Esophagus muscularis mucosa (tissue), 4 donors: ENCODE data around the gene ITGA8. TPM values are rescaled to one million over a fixed set of nuclear protein-coding genes. Genes with fewer than 3 reads are reported as not detected.
"Not testable (repeated sequence)": the region's sequence is repeated elsewhere in the genome, so short reads cannot be mapped to it uniquely, and the experiment has no call there.

Experiments used
- DNase-seq: peaks from one replicate; pipeline ENCODE4 v3.0.0-alpha.2; 2017; ENCODE audit errors: extremely low spot score
- H3K27ac ChIP-seq, 4 donors: fragments of 200-600 bp; sonication (generic); replicated peaks in 1 of 4; 1 replicate in 3 of 4; 2 replicates in 1 of 4; pipeline ENCODE4 v1.5.1; 2016 to 2019; ENCODE audit warnings: mild to moderate bottlenecking in 1 of 4
- H3K27me3 ChIP-seq, 4 donors: fragments of 200-600 bp; sonication (generic); one replicate each; pipeline versions ENCODE4 v1.5.1 to v1.6.0; 2016 to 2019
- H3K36me3 ChIP-seq, 4 donors: fragments of 200-600 bp; sonication (generic); one replicate each; pipeline ENCODE4 v1.5.1; 2016 to 2019
- H3K4me1 ChIP-seq, 4 donors: fragments of 200-600 bp; sonication (generic); one replicate each; pipeline ENCODE4 v1.5.1; 2016 to 2019
- H3K4me3 ChIP-seq, 4 donors: fragments of 200-600 bp; sonication (generic); 1 replicate in 2 of 4; 2 replicates in 2 of 4; pipeline ENCODE4 v1.5.1; 2016 to 2019; ENCODE audit warnings: mild to moderate bottlenecking in 4 of 4, moderate library complexity in 1 of 4
- H3K9me3 ChIP-seq, 4 donors: fragments of 200-600 bp; sonication (generic); 1 replicate in 3 of 4; 2 replicates in 1 of 4; pipeline ENCODE4 v1.5.1; 2016 to 2019
- EP300 ChIP-seq: sonication (generic); formaldehyde crosslinking; IDR thresholded peaks from one replicate; pipeline ENCODE4 v1.6.1; 2017; ENCODE audit warnings: antibody characterized with exemption
- POLR2A ChIP-seq: fragments of 450-650 bp; IDR thresholded peaks from one replicate; pipeline ENCODE4 v1.6.1; 2017; ENCODE audit warnings: antibody characterized with exemption, moderate library complexity, mild to moderate bottlenecking, low read depth
- POLR2AphosphoS5 ChIP-seq, 2 donors: sonication (generic); formaldehyde crosslinking; IDR thresholded peaks; one replicate each; pipeline ENCODE4 v1.6.1; 2017; ENCODE audit warnings: antibody characterized with exemption in 2 of 2
- WGBS: methylation state at CpG from one replicate; pipeline ENCODE4 v1.1.5; 2018; 5-methylcytosine and 5-hydroxymethylcytosine counted together
- intact Hi-C: fragments of 100-400 bp; cut with DNase I; formaldehyde crosslinking; loops from one replicate; pipeline ENCODE4 v1.15.1; 2023
- total RNA-seq, 4 donors: library from RNA; depleted of rRNA; stranded (reverse); fragments of >200 nt; gene quantifications; one replicate each; pipeline versions ENCODE4 v1.1.0 to v1.2.1, GENCODE V29; 2016
- TF ChIP-seq, protein P1 (sequence below), 3 experiments: fragments of 200-600 bp in 2 of 3; fragments of 450-650 bp in 1 of 3; sonication (generic) in 2 of 3; IDR thresholded peaks; one replicate each; pipeline ENCODE4 v1.5.1; 2017 to 2019; ENCODE audit warnings: antibody characterized with exemption in 3 of 3, mild to moderate bottlenecking in 2 of 3, moderate library complexity in 1 of 3

ITGA8 gene
- total RNA-seq, 4 donors from 2014 or later: 26.2 to 113 (median 50.4) TPM

DNA sequence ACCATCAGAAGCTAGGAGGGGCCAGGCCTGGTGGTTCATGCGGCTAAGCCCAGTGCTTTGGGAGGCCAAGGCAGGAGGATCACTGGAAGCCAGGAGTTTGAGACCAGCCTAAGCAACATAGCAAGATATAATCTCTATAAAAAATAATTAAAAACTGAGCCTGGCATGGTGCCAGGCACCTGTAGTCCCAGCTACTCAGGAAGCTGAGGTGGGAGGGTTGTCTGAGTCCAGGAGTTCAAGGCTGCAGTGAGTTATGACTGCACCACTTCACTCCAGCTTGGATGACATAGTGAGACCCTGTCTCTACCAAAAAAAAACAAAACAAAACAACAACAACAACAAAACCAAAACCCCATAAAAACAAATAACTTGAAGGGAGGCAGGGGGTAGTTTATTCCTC, 175.7 kb downstream of the ITGA8 start:
- H3K4me3 ChIP-seq: no peak overlapping the region
- TF ChIP-seq POLR2AphosphoS5 (IDR thresholded peaks at IDR 0.05) (no peak), POLR2A (no peak), EP300 (no peak)
- TF ChIP-seq, protein P1, sequence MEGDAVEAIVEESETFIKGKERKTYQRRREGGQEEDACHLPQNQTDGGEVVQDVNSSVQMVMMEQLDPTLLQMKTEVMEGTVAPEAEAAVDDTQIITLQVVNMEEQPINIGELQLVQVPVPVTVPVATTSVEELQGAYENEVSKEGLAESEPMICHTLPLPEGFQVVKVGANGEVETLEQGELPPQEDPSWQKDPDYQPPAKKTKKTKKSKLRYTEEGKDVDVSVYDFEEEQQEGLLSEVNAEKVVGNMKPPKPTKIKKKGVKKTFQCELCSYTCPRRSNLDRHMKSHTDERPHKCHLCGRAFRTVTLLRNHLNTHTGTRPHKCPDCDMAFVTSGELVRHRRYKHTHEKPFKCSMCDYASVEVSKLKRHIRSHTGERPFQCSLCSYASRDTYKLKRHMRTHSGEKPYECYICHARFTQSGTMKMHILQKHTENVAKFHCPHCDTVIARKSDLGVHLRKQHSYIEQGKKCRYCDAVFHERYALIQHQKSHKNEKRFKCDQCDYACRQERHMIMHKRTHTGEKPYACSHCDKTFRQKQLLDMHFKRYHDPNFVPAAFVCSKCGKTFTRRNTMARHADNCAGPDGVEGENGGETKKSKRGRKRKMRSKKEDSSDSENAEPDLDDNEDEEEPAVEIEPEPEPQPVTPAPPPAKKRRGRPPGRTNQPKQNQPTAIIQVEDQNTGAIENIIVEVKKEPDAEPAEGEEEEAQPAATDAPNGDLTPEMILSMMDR (IDR thresholded peaks at IDR 0.05): no peak
- DNase-seq: no peak
- 95% methylated on average over 1 of the region's 1 CpG for WGBS
- intact Hi-C loops: no loop called here
- H3K9me3 ChIP-seq: peaks cover 0 to 7% (median 0%) of the 10 kb centered on the region in 4 donors
- H3K27me3 ChIP-seq: no peaks in the 10 kb centered on the region
- H3K36me3 ChIP-seq: no peaks in the 10 kb centered on the region
- no peaks in the 10 kb centered on the region for H3K4me1 ChIP-seq
- no peak overlapping the region for H3K27ac ChIP-seq

DNA sequence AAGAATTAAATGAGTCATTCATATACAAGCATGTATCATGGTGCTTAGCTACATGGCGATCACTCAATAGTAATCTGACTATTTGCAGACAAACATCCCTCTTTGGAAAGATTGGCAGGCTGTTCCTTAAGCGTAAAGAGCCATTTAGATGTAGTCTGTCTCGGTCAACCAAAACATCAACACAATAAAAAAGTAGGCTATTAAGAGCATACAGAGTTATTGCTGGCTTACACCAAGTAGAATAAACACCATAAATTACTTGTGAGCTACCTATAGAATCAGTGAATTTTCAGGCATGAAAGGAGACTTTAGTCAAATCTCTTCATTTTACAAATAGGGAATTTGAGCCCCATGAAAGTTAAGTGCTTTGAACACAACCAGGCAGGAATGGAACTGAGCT, 176.9 kb downstream of the ITGA8 start:
- 91% methylated on average over 3 of the region's 3 CpGs for WGBS
- no peaks in the 10 kb centered on the region for H3K36me3 ChIP-seq

DNA sequence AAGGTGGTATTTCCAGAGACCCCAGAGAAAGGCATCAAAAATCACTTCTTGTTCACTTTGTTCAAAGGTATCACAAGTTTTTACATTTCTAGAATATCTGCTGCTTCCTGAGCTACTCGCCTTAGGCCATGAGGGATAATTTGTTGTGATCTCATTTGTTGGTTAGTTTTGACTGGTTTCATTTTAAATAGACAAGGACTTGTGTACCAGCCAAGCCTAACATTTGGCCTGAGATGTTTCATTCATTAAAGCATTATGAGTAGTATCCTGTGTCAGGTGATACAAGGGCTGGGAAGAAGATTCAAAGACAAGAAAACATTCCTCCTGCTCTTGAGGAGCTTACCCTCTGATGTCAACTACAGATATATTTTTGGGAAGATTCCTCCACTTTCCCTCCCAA, 178.3 kb downstream of the ITGA8 start:
- 78% methylated on average over 1 of the region's 1 CpG for WGBS

More for the DNA sequence above, 176.9 kb downstream of the ITGA8 start:
- intact Hi-C loops: no loop called here
- Histone ChIP-seq H3K4me1 (no peaks in the 10 kb centered on the region), H3K27ac (no peak overlapping the region), H3K27me3 (no peaks in the 10 kb centered on the region), H3K9me3 (peaks cover 0 to 7% (median 0%) of the 10 kb centered on the region in 4 donors), H3K4me3 (no peak overlapping the region)
- TF ChIP-seq POLR2A (no peak), EP300 (no peak), POLR2AphosphoS5 (IDR thresholded peaks at IDR 0.05) (no peak)
- TF ChIP-seq, protein P1 (IDR thresholded peaks at IDR 0.05): no peak
- DNase-seq: no peak

DNA sequence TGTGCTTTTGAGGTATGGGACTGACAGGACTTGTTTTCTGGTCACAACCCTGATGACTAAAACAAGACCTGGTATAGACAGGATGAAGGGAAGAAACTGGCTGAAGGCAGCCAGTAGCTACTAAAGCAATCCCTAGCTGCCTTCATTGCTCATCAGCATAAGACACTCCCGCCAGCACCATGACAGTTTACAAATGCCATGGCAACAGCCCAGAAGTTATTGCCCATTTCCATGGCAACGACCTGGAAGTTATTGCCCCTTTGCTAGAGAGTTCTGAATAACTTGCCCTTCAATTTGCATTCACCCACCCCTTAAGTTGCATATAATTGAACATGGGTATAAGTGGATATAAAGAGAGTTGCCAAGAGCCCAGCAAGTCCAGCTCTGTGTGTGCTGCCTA, 179.0 kb downstream of the ITGA8 start:
- Histone ChIP-seq H3K27ac (no peak overlapping the region), H3K9me3 (peaks cover 0 to 7% (median 0%) of the 10 kb centered on the region in 4 donors), H3K27me3 (no peaks in the 10 kb centered on the region), H3K4me3 (no peak overlapping the region), H3K36me3 (no peaks in the 10 kb centered on the region), H3K4me1 (no peaks in the 10 kb centered on the region)
- 76% methylated on average over 2 of the region's 2 CpGs for WGBS
- no peak for DNase-seq
- TF ChIP-seq POLR2AphosphoS5 (IDR thresholded peaks at IDR 0.05) (no peak), POLR2A (no peak), EP300 (no peak)
- TF ChIP-seq, protein P1 (IDR thresholded peaks at IDR 0.05): no peak
- intact Hi-C loops: no loop called here

More for the DNA sequence above, 178.3 kb downstream of the ITGA8 start:
- intact Hi-C loops: no loop called here
- no peak overlapping the region for H3K4me3 ChIP-seq
- no peak for DNase-seq
- no peaks in the 10 kb centered on the region for H3K27me3 ChIP-seq
- TF ChIP-seq POLR2A: no peak
- no peak for TF ChIP-seq POLR2AphosphoS5 (IDR thresholded peaks at IDR 0.05)
- no peak for TF ChIP-seq EP300
- TF ChIP-seq, protein P1 (IDR thresholded peaks at IDR 0.05): no peak
- no peaks in the 10 kb centered on the region for H3K36me3 ChIP-seq
- no peaks in the 10 kb centered on the region for H3K4me1 ChIP-seq
- H3K9me3 ChIP-seq: peaks cover 0 to 7% (median 0%) of the 10 kb centered on the region in 4 donors
- no peak overlapping the region for H3K27ac ChIP-seq

DNA sequence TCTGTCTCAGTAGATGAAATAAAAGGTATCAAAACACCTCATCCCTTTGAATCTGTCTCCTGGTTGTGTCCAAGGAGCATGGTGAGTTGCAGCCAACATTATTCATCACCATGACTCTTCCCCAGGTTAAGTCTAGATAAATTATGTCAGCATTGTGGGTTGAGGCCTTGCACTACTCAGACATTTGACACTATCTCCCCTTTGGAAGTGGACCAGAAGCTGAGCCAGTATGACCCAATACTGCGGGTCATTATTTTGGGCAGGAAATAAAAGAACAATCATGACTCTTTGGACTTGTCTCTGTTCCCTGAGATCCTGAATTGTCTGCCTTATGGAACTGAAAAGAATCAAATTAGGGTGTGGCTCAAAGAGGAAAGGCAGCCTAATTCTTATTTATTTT, 180.5 kb downstream of the ITGA8 start:
- Histone ChIP-seq H3K9me3 (no peaks in the 10 kb centered on the region), H3K36me3 (no peaks in the 10 kb centered on the region), H3K27ac (no peak overlapping the region), H3K27me3 (no peaks in the 10 kb centered on the region), H3K4me3 (no peak overlapping the region), H3K4me1 (no peaks in the 10 kb centered on the region)
- TF ChIP-seq POLR2AphosphoS5 (IDR thresholded peaks at IDR 0.05): no peak
- no peak for TF ChIP-seq EP300
- TF ChIP-seq, protein P1 (IDR thresholded peaks at IDR 0.05): no peak
- TF ChIP-seq POLR2A: no peak
- 91% methylated on average over 1 of the region's 1 CpG for WGBS
- no peak for DNase-seq
- intact Hi-C loops: no loop called here

DNA sequence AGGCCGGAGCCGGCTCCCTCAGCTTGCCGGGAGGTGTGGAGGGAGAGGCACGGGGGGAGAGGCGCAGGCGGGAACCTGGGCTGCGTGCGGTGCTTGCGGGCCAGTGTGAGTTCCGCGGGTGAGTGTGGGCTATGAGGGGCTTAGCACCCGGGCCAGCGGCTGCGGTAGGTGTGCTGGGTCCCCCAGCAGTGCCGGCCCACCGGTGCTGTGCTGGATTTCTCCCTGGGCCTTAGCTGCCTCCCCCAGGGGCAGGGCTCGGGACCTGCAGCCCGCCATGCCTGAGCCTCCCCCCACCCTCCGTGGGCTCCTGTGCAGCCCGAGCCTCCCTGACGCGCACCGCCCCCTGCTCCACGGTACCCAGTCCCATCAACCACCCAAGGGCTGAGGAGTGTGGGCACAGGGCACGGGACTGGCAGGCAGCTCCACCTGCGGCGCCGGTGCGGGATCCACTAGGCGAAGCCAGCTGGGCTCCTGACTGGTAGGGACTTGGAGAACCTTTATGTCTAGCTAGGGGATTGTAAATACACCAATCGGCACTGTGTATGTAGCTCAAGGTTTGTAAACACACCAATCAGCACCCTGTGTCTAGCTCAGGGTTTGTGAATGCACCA, 184.7 kb downstream of the ITGA8 start:
- intact Hi-C loops, H3K4me1 ChIP-seq, H3K4me3 ChIP-seq, H3K36me3 ChIP-seq, DNase-seq, H3K27ac ChIP-seq, H3K9me3 ChIP-seq, H3K27me3 ChIP-seq: not testable (repeated sequence)
- WGBS: 100% methylated on average over 10 of the region's 31 CpGs
